ENCODE measurements around the gene BCL2A1. TPM values are rescaled to one million over a fixed set of nuclear protein-coding genes. Genes with fewer than 3 reads are reported as not detected.
"Not testable (repeated sequence)": the region's sequence is repeated elsewhere in the genome, so short reads cannot be mapped to it uniquely, and the experiment has no call there.

Gene BCL2A1
- total RNA-seq, 3 donors from 2014 or later, result 274 to 308 (median 298) TPM

DNA sequence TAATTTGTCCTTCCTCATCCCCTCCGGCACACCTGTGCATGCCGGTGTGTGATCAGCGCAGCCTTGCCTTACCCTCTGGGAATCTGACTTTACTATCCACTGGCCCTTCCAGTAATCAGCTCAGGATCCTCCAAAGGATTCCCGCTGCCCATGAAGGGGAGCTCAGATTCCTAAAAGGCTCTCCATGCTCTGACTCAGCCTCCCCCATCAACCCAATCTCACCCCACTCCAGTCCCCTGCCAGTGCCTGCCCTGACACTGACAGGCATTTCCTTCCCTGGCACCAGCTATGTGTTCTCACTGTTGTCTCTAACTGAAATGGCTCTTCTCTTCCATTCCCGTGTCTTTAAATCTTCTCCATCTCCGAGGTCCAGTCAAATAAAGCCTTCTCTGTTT lies 7.3 kb upstream of the BCL2A1 start:
- Mint-ChIP-seq H3K27me3 (ENCODE audit: low read depth) (no peaks in the 10 kb centered on the region), H3K4me3 (peak overlapping the region; percentile 24), H3K9me3 (no peaks in the 10 kb centered on the region), H3K4me1 (ENCODE audit: low read depth) (peaks cover 32% of the 10 kb centered on the region), H3K36me3 (ENCODE audit: insufficient read depth) (no peaks in the 10 kb centered on the region)
- no peak for DNase-seq
- no peak for ATAC-seq

DNA sequence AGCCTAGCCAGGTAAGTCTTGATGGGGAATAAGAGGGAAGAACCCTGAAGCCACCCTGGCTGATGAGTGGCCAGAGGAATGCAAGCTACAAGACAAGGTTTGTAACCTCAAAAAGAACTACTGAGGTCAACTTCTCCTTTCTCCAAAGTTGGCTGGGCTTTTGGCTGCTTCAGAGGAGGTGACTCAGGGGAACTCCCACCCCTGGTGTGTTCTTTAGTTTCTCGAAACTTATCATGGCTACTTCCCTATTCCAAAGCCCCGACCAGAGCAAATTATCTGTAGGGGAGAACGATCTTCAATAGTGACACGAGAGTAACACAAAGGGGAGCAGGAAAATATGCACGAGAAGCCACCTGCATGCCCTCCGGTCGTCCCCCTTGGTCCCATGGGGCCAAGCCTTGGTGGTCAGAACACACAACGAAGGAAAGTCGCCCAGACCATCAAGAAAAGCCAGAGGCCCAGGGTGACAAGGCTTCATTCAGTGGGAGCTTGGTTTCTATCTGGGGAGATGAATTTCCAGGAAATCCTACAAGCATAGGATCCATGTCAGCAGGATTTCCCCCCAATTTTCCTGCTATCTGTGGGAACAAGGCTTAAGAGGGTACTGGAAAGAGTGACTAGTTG lies 6.5 kb upstream of the BCL2A1 start:
- no peak for ATAC-seq
- peak overlapping the region; percentile 1 for H3K4me3 Mint-ChIP-seq
- H3K36me3 Mint-ChIP-seq (ENCODE audit: insufficient read depth), result no peaks in the 10 kb centered on the region
- no peaks in the 10 kb centered on the region for H3K27me3 Mint-ChIP-seq (ENCODE audit: low read depth)
- no peak for DNase-seq
- peaks cover 38% of the 10 kb centered on the region for H3K4me1 Mint-ChIP-seq (ENCODE audit: low read depth)
- no peaks in the 10 kb centered on the region for H3K9me3 Mint-ChIP-seq

DNA sequence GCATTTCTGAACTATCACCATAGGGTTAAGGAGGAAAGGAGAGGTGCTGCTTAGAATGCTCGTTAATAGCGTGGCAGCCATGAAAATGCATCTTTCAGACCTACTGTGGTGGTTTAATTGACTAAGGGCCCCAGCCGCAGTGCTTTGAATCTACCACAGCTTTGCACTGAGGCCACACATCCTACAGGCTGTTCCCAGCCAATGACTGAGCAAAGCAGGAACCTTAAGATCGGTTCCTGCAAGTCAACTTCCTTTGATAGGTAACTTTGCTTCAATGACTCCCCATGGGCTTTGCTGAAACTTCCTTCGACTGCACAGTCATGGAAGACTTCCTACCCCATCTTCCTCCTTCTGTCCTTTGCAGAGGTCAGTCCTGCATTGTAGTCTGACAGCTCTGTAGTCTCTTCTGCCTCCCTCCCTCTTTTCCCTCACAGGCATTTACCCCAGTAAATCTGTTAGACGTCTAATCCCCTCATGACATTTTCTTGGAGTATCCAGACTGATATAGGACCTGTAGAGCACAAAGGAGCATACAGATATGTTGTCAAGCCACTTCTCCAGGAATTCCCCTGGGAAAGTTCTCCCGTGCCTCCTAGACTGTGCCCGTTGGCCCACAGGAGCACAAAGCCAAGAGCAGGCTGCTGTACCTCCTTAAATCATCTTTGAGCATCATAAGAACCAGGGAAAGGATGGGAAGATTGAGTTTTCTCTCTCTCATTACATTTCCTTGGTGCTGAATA lies 2.6 kb upstream of the BCL2A1 start:
- Mint-ChIP-seq H3K4me1 (ENCODE audit: low read depth) (peaks cover 41% of the 10 kb centered on the region), H3K9me3 (no peaks in the 10 kb centered on the region), H3K27me3 (ENCODE audit: low read depth) (no peaks in the 10 kb centered on the region), H3K4me3 (peak overlapping the region; percentile 5), H3K36me3 (ENCODE audit: insufficient read depth) (peaks cover 7% of the 10 kb centered on the region)
- peak; percentile 10 to 11 for ATAC-seq
- peak; percentile 17 for DNase-seq

DNA sequence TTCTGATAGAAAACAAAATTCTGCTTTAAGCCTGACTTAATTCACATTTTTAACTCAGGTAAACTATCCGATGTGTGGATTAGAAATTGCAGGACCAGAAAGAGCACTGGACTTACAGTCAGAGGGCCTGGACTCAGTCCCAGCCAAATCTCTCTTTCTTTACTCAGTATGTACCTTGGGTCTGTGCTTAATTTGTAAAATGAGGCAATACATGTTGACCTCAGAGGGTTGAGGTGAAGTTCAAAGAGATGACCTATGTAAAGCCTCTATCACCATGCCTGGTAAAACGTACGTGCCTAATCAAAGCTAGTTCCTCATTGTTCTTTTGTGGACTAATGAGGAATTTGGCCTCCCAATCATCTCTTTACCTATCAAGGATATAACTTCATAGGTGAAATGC lies 1.9 kb upstream of the BCL2A1 start:
- Mint-ChIP-seq H3K4me3 (peak overlapping the region; percentile 5), H3K27me3 (ENCODE audit: low read depth) (no peaks in the 10 kb centered on the region), H3K9me3 (no peaks in the 10 kb centered on the region), H3K4me1 (ENCODE audit: low read depth) (peaks cover 42% of the 10 kb centered on the region), H3K36me3 (ENCODE audit: insufficient read depth) (peaks cover 14% of the 10 kb centered on the region)
- ATAC-seq, result no peak
- no peak for DNase-seq

DNA sequence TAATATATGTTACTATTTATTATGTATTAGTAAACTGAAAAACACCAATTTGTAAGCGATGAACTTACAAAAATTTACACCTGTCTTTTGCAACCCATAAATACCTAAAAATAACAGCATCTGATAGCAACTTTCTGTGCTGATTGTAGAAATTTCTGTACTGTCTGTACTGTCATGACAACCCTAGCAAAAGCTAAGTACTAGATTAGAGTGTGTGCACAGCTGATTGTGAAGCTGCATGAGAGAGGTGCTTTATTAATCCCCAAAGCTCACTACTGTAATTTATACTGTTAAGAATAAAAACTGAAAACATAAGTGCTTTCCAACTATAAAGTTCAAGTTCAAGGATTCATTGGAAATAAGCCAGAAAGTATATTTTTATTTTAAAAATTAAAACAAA lies 815 bp downstream of the BCL2A1 start:
- Mint-ChIP-seq H3K27me3 (ENCODE audit: low read depth) (no peaks in the 10 kb centered on the region), H3K9me3 (no peaks in the 10 kb centered on the region), H3K4me3 (peak overlapping the region; percentile 98), H3K36me3 (ENCODE audit: insufficient read depth) (peaks cover 32% of the 10 kb centered on the region), H3K4me1 (ENCODE audit: low read depth) (peaks cover 56% of the 10 kb centered on the region)
- DNase-seq (no peak), ATAC-seq (no peak)

GRCh38 chr15:79969146-79969545 lies 1.9 kb downstream of the BCL2A1 start:
- H3K9me3 Mint-ChIP-seq, result no peaks in the 10 kb centered on the region
- H3K4me1 Mint-ChIP-seq (ENCODE audit: low read depth), result peaks cover 64% of the 10 kb centered on the region
- no peaks in the 10 kb centered on the region for H3K27me3 Mint-ChIP-seq (ENCODE audit: low read depth)
- DNase-seq (no peak), ATAC-seq (no peak)
- H3K4me3 Mint-ChIP-seq, result peak overlapping the region; percentile 99
- peaks cover 40% of the 10 kb centered on the region for H3K36me3 Mint-ChIP-seq (ENCODE audit: insufficient read depth)

DNA sequence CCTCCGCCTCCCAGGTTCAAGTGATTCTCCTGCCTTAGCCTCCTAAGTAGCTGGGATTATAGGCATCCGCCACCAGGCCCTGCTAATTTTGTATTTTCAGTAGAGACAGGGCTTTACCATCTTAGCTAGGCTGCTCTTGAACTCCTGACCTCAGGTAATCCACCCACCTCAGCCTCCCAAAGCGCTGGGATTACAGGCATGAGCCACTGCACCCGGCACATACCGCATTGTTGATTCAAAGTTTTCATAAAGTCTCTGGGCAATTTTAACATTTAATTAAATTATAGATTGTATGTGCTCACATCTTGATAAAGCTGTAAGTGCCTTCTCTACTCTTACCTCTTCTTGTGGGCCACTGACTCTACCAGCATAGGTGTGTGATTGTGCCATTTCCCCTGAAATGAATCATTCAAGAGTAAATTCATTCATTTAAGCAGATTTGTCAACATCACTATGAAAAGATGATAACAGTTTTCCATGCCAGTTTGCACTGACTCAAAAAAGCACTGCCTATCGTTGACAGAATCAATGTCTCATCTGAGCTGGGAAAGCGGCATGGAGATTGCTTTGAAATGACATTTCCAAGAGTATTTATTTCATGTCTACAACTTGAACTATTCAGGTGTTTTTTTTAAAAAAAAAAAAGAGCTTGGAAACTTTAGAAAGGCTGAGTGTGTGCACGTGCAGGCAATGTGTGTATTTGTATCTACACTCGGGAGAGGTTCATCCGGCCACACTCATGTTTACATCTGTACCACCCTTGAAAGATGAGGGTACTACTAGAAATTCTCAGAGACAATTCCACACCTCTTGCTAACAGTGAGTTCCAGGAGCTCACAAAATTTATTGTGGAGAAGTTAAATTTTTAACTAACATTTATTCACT lies 3.5 kb downstream of the BCL2A1 start:
- H3K36me3 Mint-ChIP-seq (ENCODE audit: insufficient read depth), result peaks cover 40% of the 10 kb centered on the region
- H3K4me1 Mint-ChIP-seq (ENCODE audit: low read depth), result peaks cover 56% of the 10 kb centered on the region
- DNase-seq, result peak; percentile 26

GRCh38 chr15:79966634-79967297 lies 4.2 kb downstream of the BCL2A1 start:
- H3K4me1 Mint-ChIP-seq (ENCODE audit: low read depth), result peaks cover 57% of the 10 kb centered on the region
- no peaks in the 10 kb centered on the region for H3K27me3 Mint-ChIP-seq (ENCODE audit: low read depth)
- no peak for ATAC-seq
- H3K36me3 Mint-ChIP-seq (ENCODE audit: insufficient read depth), result peaks cover 43% of the 10 kb centered on the region
- H3K4me3 Mint-ChIP-seq, result peak overlapping the region; percentile 99
- DNase-seq, result no peak
- no peaks in the 10 kb centered on the region for H3K9me3 Mint-ChIP-seq

More for the DNA sequence above, 3.5 kb downstream of the BCL2A1 start:
- ATAC-seq, result peak; percentile 59 to 60
- H3K4me3 Mint-ChIP-seq, result peak overlapping the region; percentile 99
- no peaks in the 10 kb centered on the region for H3K9me3 Mint-ChIP-seq
- no peaks in the 10 kb centered on the region for H3K27me3 Mint-ChIP-seq (ENCODE audit: low read depth)

- ATAC-seq (peak; percentile 47 to 49), DNase-seq (no peak)
- no peaks in the 10 kb centered on the region for H3K27me3 Mint-ChIP-seq (ENCODE audit: low read depth)
- peaks cover 43% of the 10 kb centered on the region for H3K36me3 Mint-ChIP-seq (ENCODE audit: insufficient read depth)
- H3K4me1 Mint-ChIP-seq (ENCODE audit: low read depth), result peaks cover 51% of the 10 kb centered on the region
- peak overlapping the region; percentile 99 for H3K4me3 Mint-ChIP-seq
- H3K9me3 Mint-ChIP-seq, result no peaks in the 10 kb centered on the region
Measured at GRCh38 chr15:79965846-79966630, 5.0 kb downstream of the BCL2A1 start.

DNA sequence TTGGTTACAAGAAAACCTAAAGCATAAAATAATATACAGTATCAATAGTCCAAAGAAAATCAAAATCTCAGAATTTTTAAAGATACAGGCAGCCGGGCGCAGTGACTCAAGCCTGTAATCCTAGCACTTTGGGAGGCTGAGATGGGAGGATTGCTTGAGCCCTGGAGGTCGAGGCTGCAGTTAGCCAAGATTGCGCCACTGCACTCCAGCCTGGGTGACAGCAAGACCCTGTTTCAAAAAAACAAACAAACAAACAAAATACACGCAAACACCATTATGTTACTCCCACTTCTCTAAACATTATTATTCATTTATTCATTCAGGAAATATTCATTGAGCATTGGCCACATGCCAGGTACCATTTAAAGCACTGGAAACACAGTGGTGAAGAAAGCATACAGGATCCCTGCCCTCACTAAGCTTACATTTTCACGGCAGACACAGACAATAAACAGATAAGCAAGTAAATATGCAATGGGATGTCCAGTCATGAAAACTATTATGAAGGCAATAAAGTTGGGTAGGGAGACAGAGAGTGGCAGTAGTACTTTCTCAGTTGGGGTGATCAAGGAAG lies 6.7 kb downstream of the BCL2A1 start:
- no peak for ATAC-seq
- peaks cover 53% of the 10 kb centered on the region for H3K4me1 Mint-ChIP-seq (ENCODE audit: low read depth)
- H3K9me3 Mint-ChIP-seq, result no peaks in the 10 kb centered on the region
- peak overlapping the region; percentile 79 for H3K4me3 Mint-ChIP-seq
- H3K27me3 Mint-ChIP-seq (ENCODE audit: low read depth), result no peaks in the 10 kb centered on the region
- H3K36me3 Mint-ChIP-seq (ENCODE audit: insufficient read depth), result peaks cover 47% of the 10 kb centered on the region
- DNase-seq, result no peak

- not testable (repeated sequence) for DNase-seq; H3K27me3 Mint-ChIP-seq (ENCODE audit: low read depth); ATAC-seq; H3K9me3 Mint-ChIP-seq
- H3K36me3 Mint-ChIP-seq (ENCODE audit: insufficient read depth), result peaks cover 37% of the 10 kb centered on the region
- peak overlapping the region; percentile 45 for H3K4me3 Mint-ChIP-seq
- peaks cover 47% of the 10 kb centered on the region for H3K4me1 Mint-ChIP-seq (ENCODE audit: low read depth)
Measured at GRCh38 chr15:79962921-79963320, 8.1 kb downstream of the BCL2A1 start.

GRCh38 chr15:79962178-79962577 lies 8.8 kb downstream of the BCL2A1 start:
- no peaks in the 10 kb centered on the region for H3K9me3 Mint-ChIP-seq
- ATAC-seq (no peak), DNase-seq (no peak)
- H3K4me1 Mint-ChIP-seq (ENCODE audit: low read depth), result peaks cover 42% of the 10 kb centered on the region
- H3K4me3 Mint-ChIP-seq, result no peak overlapping the region
- peaks cover 30% of the 10 kb centered on the region for H3K36me3 Mint-ChIP-seq (ENCODE audit: insufficient read depth)
- no peaks in the 10 kb centered on the region for H3K27me3 Mint-ChIP-seq (ENCODE audit: low read depth)

GRCh38 chr15:79960502-79961212 lies 10.3 kb downstream of the BCL2A1 start:
- Mint-ChIP-seq H3K4me3 (no peak overlapping the region), H3K36me3 (ENCODE audit: insufficient read depth) (peaks cover 23% of the 10 kb centered on the region), H3K9me3 (no peaks in the 10 kb centered on the region), H3K27me3 (ENCODE audit: low read depth) (no peaks in the 10 kb centered on the region), H3K4me1 (ENCODE audit: low read depth) (peaks cover 34% of the 10 kb centered on the region)
- ATAC-seq, result no peak
- DNase-seq, result no peak

Data from activated T-cell treated with anti-CD3 and anti-CD28 coated beads, Interleukin-2, amount 50 U/mL, for 4 hours (primary cell).